Choroid plexus epithelial cell (primary cell): ENCODE data around the gene THPO.

ENCODE experiments used
- DNase-seq: peaks from one replicate; pipeline ENCODE4 v3.0.0-alpha.2; 2010; ENCODE audit warnings: low read depth
- H3K4me3 ChIP-seq: 2 replicates; pipeline ENCODE4 v1.5.1; 2011; ENCODE audit warnings: low read depth, mild to moderate bottlenecking, control low read depth, low read length, moderate library complexity
- CTCF ChIP-seq: conservative IDR thresholded peaks from 2 replicates; pipeline ENCODE4 v1.5.1; 2011; ENCODE audit warnings: low read depth, mild to moderate bottlenecking, control low read depth, inconsistent platforms, low read length, moderate library complexity

THPO gene

GRCh38 chr3:184366619-184367289 is 11.3 kb downstream of the THPO start:
- DNase-seq = peak; percentile 79
- no peak overlapping the region for H3K4me3 ChIP-seq
- no peak for TF ChIP-seq CTCF

- peak; percentile 75 for TF ChIP-seq CTCF
- DNase-seq = peak; percentile 98
- peak overlapping the region; percentile 81 for H3K4me3 ChIP-seq
Observed at GRCh38 chr3:184362668-184363546, 15.1 kb downstream of the THPO start.

GRCh38 chr3:184361932-184362667 is 15.9 kb downstream of the THPO start:
- TF ChIP-seq CTCF = no peak
- DNase-seq = peak; percentile 57
- peak overlapping the region; percentile 81 for H3K4me3 ChIP-seq

GRCh38 chr3:184361532-184361931 is 16.5 kb downstream of the THPO start, which contains the start of the genes CLCN2 and POLR2H:
Gene CLCN2, minus strand, starts transcription at chr3:184361605. Its CDS starts 126 bp downstream, at chr3:184361479.
Gene POLR2H, plus strand, starts transcription at chr3:184361710. Its CDS starts 1,783 bp downstream, at chr3:184363493.
- DNase-seq = peak; percentile 37
- peak within 1 kb of the TSS; percentile 81 for H3K4me3 ChIP-seq
- TF ChIP-seq CTCF = no peak

GRCh38 chr3:184360929-184361531 is 17.0 kb downstream of the THPO start:
- no peak for DNase-seq
- peak overlapping the region; percentile 81 for H3K4me3 ChIP-seq
- no peak for TF ChIP-seq CTCF
